WTC11 (cell line): ENCODE data around the gene NNT. TPM values are rescaled to one million over a fixed set of nuclear protein-coding genes. Genes with fewer than 3 reads are reported as not detected.

Experiments
- ATAC-seq: fragments of 200-7000 bp; cut with Tn5 transposase; 2 replicates; pipeline ENCODE4 v1.10.0; 2021; ENCODE audit warnings: mild to moderate bottlenecking, moderate library complexity
- CTCF ChIA-PET: fragments of 300-600 bp; sonication (Branson Sonifier 250); formaldehyde crosslinking; loops from one replicate; lab custom pipeline; 2021; ENCODE audit warnings: antibody characterized with exemption; lab: Charles Lee
- POLR2A ChIA-PET: fragments of 350-600 bp; sonication (Branson Sonifier 250); formaldehyde crosslinking; loops from one replicate; lab custom pipeline; 2021; ENCODE audit warnings: antibody characterized with exemption; lab: Charles Lee
- DNase-seq: peaks from one replicate; pipeline ENCODE4 v3.0.0; 2021; ENCODE audit warnings: low spot score
- H3K27ac Mint-ChIP-seq: 2 replicates; pipeline ENCODE4 v1.8.0; 2021; ENCODE audit warnings: mixed read lengths
- H3K27me3 Mint-ChIP-seq: 2 replicates; pipeline ENCODE4 v1.8.0; 2021; ENCODE audit warnings: low read depth, mild to moderate bottlenecking, moderate library complexity, mixed read lengths
- H3K36me3 Mint-ChIP-seq: 2 replicates; pipeline ENCODE4 v1.8.0; 2021; ENCODE audit warnings: mixed read lengths
- H3K4me1 Mint-ChIP-seq: 2 replicates; pipeline ENCODE4 v1.8.0; 2022; ENCODE audit warnings: mixed read lengths
- H3K4me3 Mint-ChIP-seq: 2 replicates; pipeline ENCODE4 v1.8.0; 2021; ENCODE audit warnings: mild to moderate bottlenecking, moderate library complexity, mixed read lengths
- H3K9me3 Mint-ChIP-seq: 2 replicates; pipeline ENCODE4 v1.8.0; 2021; ENCODE audit warnings: mixed read lengths
- AR ChIP-seq: fragments of 250-450 bp; sonication (Bioruptor Pico); IDR thresholded peaks from 2 replicates; pipeline ENCODE4 v1.9.0; 2021; ENCODE audit warnings: mild to moderate bottlenecking
- ATF1 ChIP-seq: sonication (generic); formaldehyde crosslinking; IDR thresholded peaks from 2 replicates; pipeline ENCODE4 v1.8.1; 2023; ENCODE audit warnings: mild to moderate bottlenecking, moderate library complexity, missing genetic modification reagents
- ATF6 ChIP-seq: sonication (generic); formaldehyde crosslinking; IDR thresholded peaks from 2 replicates; pipeline ENCODE4 v1.8.1; 2023; ENCODE audit warnings: mild to moderate bottlenecking, missing genetic modification reagents
- CBFB ChIP-seq: sonication (generic); formaldehyde crosslinking; IDR thresholded peaks from 2 replicates; pipeline ENCODE4 v1.8.1; 2022; ENCODE audit warnings: mild to moderate bottlenecking, low read depth, missing genetic modification reagents
- E2F1 ChIP-seq: sonication (generic); formaldehyde crosslinking; IDR thresholded peaks from 2 replicates; pipeline ENCODE4 v1.8.0; 2022; ENCODE audit warnings: mild to moderate bottlenecking, missing genetic modification reagents
- ELF4 ChIP-seq: sonication (generic); formaldehyde crosslinking; IDR thresholded peaks from 2 replicates; pipeline ENCODE4 v1.8.1; 2022; ENCODE audit warnings: low read depth, mild to moderate bottlenecking, moderate library complexity, missing genetic modification reagents
- FOXJ3 ChIP-seq: sonication (generic); formaldehyde crosslinking; IDR thresholded peaks from 2 replicates; pipeline ENCODE4 v1.9.0; 2021; ENCODE audit warnings: missing genetic modification reagents, mild to moderate bottlenecking, borderline replicate concordance
- FOXP1 ChIP-seq: sonication (generic); formaldehyde crosslinking; IDR thresholded peaks from 2 replicates; pipeline ENCODE4 v1.8.0; 2022; ENCODE audit warnings: missing genetic modification reagents, mild to moderate bottlenecking, moderate library complexity, borderline replicate concordance
- GABPB1 ChIP-seq: sonication (generic); formaldehyde crosslinking; IDR thresholded peaks from 2 replicates; pipeline ENCODE4 v1.8.1; 2023; ENCODE audit warnings: mild to moderate bottlenecking, missing genetic modification reagents
- GRHL2 ChIP-seq: fragments of 250-450 bp; sonication (Bioruptor Pico); IDR thresholded peaks from 2 replicates; pipeline ENCODE4 v1.8.0; 2022; ENCODE audit warnings: mild to moderate bottlenecking, moderate library complexity; ENCODE audit not compliant: insufficient replicate concordance, severe bottlenecking
- IRF1 ChIP-seq: sonication (generic); formaldehyde crosslinking; IDR thresholded peaks from 2 replicates; pipeline ENCODE4 v1.8.0; 2023; ENCODE audit warnings: missing genetic modification reagents
- KAT7 ChIP-seq: sonication (generic); formaldehyde crosslinking; IDR thresholded peaks from 2 replicates; pipeline ENCODE4 v1.8.1; 2023; ENCODE audit warnings: missing genetic modification reagents, mild to moderate bottlenecking, borderline replicate concordance
- NFE2L1 ChIP-seq: sonication (generic); formaldehyde crosslinking; IDR thresholded peaks from 2 replicates; pipeline ENCODE4 v1.8.1; 2023; ENCODE audit warnings: missing genetic modification reagents
- PREB ChIP-seq: sonication (generic); formaldehyde crosslinking; IDR thresholded peaks from 2 replicates; pipeline ENCODE4 v1.8.1; 2022; ENCODE audit warnings: mild to moderate bottlenecking, missing genetic modification reagents, moderate library complexity, borderline replicate concordance
- PRRX2 ChIP-seq: fragments of 250-450 bp; sonication (Bioruptor Pico); IDR thresholded peaks from 2 replicates; pipeline ENCODE4 v1.8.0; 2021; ENCODE audit warnings: mild to moderate bottlenecking
- SMAD3 ChIP-seq: sonication (generic); formaldehyde crosslinking; IDR thresholded peaks from 2 replicates; pipeline ENCODE4 v1.8.0; 2022; ENCODE audit warnings: missing genetic modification reagents, mild to moderate bottlenecking, borderline replicate concordance
- USF2 ChIP-seq: sonication (generic); formaldehyde crosslinking; IDR thresholded peaks from 2 replicates; pipeline ENCODE4 v1.8.1; 2023; ENCODE audit warnings: mild to moderate bottlenecking, missing genetic modification reagents, moderate library complexity
- ZBTB21 ChIP-seq: sonication (generic); formaldehyde crosslinking; IDR thresholded peaks from 2 replicates; pipeline ENCODE4 v1.8.1; 2023; ENCODE audit warnings: mild to moderate bottlenecking, missing genetic modification reagents, borderline replicate concordance
- ZSCAN18 ChIP-seq: fragments of 250-450 bp; sonication (Bioruptor Pico); IDR thresholded peaks from 2 replicates; pipeline ENCODE4 v2.1.2; 2022; ENCODE audit warnings: mild to moderate bottlenecking, moderate library complexity
- total RNA-seq: library from RNA; stranded (reverse); gene quantifications from 3 replicates; pipeline ENCODE4 v1.2.3, GENCODE V29; 2021

NNT gene
- total RNA-seq, 1 experiment from 2014 or later, result 37.6 TPM

GRCh38 chr5:43639566-43639965, 36.6 kb downstream of the NNT start:
- Mint-ChIP-seq H3K4me1 (no peaks in the 10 kb centered on the region), H3K27ac (no peak overlapping the region)
- TF ChIP-seq ELF4 (CRISPR knock-in tag) (no peak), SMAD3 (no peak), ZBTB21 (CRISPR knock-in tag) (no peak), NFE2L1 (CRISPR knock-in tag) (no peak), IRF1 (CRISPR knock-in tag) (no peak), FOXP1 (CRISPR knock-in tag) (no peak), GABPB1 (CRISPR knock-in tag) (no peak), GRHL2 (no peak), AR (CRISPR knock-in tag) (no peak), ZSCAN18 (no peak), CBFB (no peak), USF2 (CRISPR knock-in tag) (no peak), E2F1 (CRISPR knock-in tag) (no peak), ATF6 (CRISPR knock-in tag) (no peak), PREB (CRISPR knock-in tag) (no peak), PRRX2 (no peak), KAT7 (CRISPR knock-in tag) (no peak), ATF1 (CRISPR knock-in tag) (no peak), FOXJ3 (no peak)
- TF ChIP-seq, all 79 proteins: peak for 0
- Mint-ChIP-seq H3K27me3 (no peaks in the 10 kb centered on the region), H3K4me3 (no peak overlapping the region), H3K36me3 (no peaks in the 10 kb centered on the region), H3K9me3 (no peaks in the 10 kb centered on the region)
- ChIA-PET CTCF (interaction anchor here (4.0 kb wide), 1 partner anchor 8 kb away, joined by 22 read pairs; no protein-coding TSS in a partner anchor), POLR2A (no interaction called here)
- no peak for DNase-seq
- ATAC-seq, result no peak
